KOPT-K1 (cell line): ENCODE measurements around the gene FBXL17.

Experiments
- H3K27ac ChIP-seq: fragments of 200-600 bp; sonication (generic); 2 replicates; pipeline ENCODE4 v1.5.1; 2016; ENCODE audit warnings: antibody characterized with exemption, mild to moderate bottlenecking, low read depth, low read length; ENCODE audit not compliant: poor library complexity, severe bottlenecking
- H3K36me3 ChIP-seq: fragments of 200-600 bp; sonication (generic); 2 replicates; pipeline ENCODE4 v1.5.1; 2017; ENCODE audit warnings: antibody characterized with exemption, mild to moderate bottlenecking, low read length, moderate library complexity; ENCODE audit not compliant: insufficient read depth
- H3K9me3 ChIP-seq: fragments of 200-600 bp; sonication (generic); 2 replicates; pipeline ENCODE4 v1.5.1; 2017; ENCODE audit warnings: antibody characterized with exemption, low read length, mild to moderate bottlenecking; ENCODE audit not compliant: insufficient read depth, poor library complexity, severe bottlenecking

The FBXL17 gene

GRCh38 chr5:107930891-107931290 lies 451.0 kb downstream of the FBXL17 start:
- Histone ChIP-seq H3K36me3 (no peaks in the 10 kb centered on the region), H3K9me3 (no peaks in the 10 kb centered on the region), H3K27ac (no peak overlapping the region)

- H3K27ac ChIP-seq: peak overlapping the region; percentile 37
- H3K36me3 ChIP-seq: no peaks in the 10 kb centered on the region
- H3K9me3 ChIP-seq: no peaks in the 10 kb centered on the region
Observed at GRCh38 chr5:107930092-107930491, 451.8 kb downstream of the FBXL17 start.

- Histone ChIP-seq H3K27ac (no peak overlapping the region), H3K9me3 (no peaks in the 10 kb centered on the region), H3K36me3 (no peaks in the 10 kb centered on the region)
Observed at GRCh38 chr5:107929080-107929479, 452.8 kb downstream of the FBXL17 start.

GRCh38 chr5:107926121-107926520 lies 455.8 kb downstream of the FBXL17 start:
- H3K36me3 ChIP-seq: no peaks in the 10 kb centered on the region
- H3K27ac ChIP-seq: peak overlapping the region; percentile 78
- H3K9me3 ChIP-seq: no peaks in the 10 kb centered on the region

- Histone ChIP-seq H3K9me3 (no peaks in the 10 kb centered on the region), H3K27ac (peak overlapping the region; percentile 78), H3K36me3 (no peaks in the 10 kb centered on the region)
Observed at GRCh38 chr5:107925200-107925599, 456.7 kb downstream of the FBXL17 start.

DNA sequence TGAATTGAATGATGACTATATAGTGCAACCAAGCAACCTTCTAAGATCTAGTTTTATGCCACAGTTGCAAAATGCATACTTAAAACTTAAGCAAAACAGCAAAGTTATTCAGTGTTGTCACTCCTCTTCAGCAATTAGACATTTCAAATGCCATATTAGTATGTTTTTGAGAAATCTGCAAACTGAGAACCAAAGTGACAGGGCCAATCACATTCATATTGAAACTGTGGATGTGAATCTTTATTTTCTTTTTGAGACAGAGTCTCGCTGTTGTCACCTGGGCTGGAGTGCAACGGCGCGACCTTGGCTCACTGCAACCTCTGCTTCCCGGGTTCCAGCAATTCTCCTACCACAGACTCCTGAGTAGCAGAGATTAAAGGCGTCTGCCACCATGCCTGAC lies 461.9 kb downstream of the FBXL17 start:
- H3K36me3 ChIP-seq: no peaks in the 10 kb centered on the region
- no peak overlapping the region for H3K27ac ChIP-seq
- H3K9me3 ChIP-seq: no peaks in the 10 kb centered on the region

- no peaks in the 10 kb centered on the region for H3K36me3 ChIP-seq
- H3K9me3 ChIP-seq: no peaks in the 10 kb centered on the region
- no peak overlapping the region for H3K27ac ChIP-seq
Observed at GRCh38 chr5:107919361-107919760, 462.5 kb downstream of the FBXL17 start.

DNA sequence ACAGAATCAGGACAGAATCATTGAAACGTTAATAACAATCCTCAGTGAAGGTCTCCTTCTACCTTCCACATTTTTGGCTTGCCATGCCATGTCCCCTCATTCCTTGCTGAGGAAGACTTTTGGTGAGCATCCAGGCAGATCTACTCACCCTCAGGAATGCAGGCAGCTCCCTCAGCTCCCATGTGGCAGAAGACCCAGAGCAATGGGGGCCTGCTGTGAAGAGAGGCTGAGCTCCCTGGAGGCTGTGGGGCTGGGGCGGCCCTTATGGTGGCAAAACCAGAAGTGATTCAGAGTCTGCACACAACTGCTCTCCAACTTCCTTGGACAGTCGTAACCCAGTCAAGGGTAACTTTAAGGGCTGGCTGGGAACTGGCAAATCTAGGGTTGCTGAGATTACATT lies 463.9 kb downstream of the FBXL17 start:
- no peaks in the 10 kb centered on the region for H3K9me3 ChIP-seq
- H3K27ac ChIP-seq: peak overlapping the region; percentile 86
- no peaks in the 10 kb centered on the region for H3K36me3 ChIP-seq

DNA sequence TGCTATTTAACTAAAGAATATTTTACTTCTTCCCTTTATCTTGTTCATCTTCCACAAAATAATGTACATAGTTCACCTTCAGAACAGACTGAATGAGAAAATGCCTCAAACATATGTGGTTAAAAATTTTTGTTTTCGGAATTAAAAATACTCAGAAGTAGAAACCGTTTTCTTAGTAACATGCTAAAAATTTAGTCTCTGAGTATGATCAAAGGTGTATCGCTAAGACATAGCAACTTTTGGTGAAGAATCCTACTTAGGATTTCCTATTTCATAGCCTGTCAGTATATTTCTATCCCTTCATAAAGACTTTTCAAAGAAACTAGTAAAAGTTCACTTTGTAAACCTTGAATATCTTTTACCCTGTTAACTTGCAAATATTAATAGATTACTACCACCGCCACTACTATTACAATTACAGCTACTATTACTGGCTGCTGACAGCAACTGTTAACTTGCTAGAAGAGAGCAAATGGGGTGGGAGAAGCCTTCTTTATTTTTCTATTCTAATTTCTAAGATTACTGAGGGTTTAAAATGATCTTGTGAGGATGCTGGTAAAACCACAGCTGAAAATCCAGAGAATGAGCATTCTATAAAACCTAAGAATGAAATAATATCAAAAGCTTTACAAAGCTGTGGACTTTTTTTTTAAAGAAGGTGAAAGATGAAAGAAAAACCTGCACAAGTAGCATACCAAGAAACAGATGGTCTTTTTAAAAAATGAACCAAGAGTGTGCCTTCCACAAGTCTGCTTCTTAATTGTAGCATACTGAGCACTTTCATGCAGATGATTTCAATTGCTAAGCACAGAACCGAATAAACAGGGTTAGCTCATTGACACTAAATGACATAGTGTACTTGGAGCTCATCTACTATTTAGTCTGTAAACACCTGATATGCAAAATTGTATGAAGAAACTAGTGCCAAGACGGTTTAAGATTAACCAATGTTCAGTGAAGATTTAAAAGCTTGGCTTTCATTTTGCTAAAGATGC lies 464.9 kb downstream of the FBXL17 start:
- H3K36me3 ChIP-seq: no peaks in the 10 kb centered on the region
- H3K27ac ChIP-seq: peak overlapping the region; percentile 86
- no peaks in the 10 kb centered on the region for H3K9me3 ChIP-seq

DNA sequence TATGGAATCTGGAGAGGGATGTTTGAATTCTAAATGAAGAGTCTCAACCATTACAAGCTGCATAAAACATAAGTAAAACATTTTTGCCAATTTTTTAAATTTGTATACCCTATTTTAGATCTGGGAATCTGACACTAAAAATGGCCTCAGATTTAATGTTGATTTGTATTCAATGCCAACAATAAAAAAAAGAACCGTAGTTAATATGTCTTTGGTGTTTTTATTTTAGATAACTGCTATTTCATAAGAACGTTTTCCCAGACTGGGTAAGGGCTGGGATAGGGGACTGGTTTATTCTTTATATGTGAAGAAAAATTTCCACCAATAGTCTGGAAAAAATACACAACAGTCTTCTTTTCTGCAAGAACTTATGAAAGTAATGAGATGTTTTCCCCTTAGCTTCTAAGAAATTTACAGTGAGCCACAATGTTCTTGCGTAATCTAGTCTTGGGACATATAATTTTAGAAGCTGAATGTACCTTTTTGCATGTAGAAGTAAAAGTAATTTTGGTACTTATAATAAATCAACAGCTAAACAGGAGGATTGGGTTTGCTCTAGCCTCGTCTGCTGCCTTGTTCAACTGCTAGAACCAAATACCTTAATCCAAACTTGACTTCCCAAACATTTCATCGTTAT lies 466.6 kb downstream of the FBXL17 start:
- Histone ChIP-seq H3K27ac (peak overlapping the region; percentile 86), H3K36me3 (no peaks in the 10 kb centered on the region), H3K9me3 (no peaks in the 10 kb centered on the region)

DNA sequence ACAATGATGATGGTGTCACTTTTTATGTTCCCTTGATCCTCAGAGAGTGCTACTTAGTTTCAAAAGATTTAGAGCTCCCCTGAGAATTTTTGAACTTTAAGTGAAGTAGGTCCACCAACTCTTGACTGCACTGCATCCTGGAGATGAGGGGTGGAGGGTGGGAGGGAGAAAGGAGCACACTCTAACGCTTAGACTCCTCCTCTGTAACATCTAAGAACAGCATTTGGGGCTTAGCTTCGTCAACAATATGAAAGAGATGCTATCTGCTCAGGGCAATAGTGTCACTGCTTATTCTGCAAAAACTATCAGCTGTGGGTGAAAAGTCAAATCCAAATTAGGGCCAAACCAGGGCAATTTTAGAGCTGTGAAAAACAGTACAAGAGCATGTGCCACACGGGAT lies 468.4 kb downstream of the FBXL17 start:
- H3K36me3 ChIP-seq: no peaks in the 10 kb centered on the region
- H3K9me3 ChIP-seq: no peaks in the 10 kb centered on the region
- peak overlapping the region; percentile 35 for H3K27ac ChIP-seq

DNA sequence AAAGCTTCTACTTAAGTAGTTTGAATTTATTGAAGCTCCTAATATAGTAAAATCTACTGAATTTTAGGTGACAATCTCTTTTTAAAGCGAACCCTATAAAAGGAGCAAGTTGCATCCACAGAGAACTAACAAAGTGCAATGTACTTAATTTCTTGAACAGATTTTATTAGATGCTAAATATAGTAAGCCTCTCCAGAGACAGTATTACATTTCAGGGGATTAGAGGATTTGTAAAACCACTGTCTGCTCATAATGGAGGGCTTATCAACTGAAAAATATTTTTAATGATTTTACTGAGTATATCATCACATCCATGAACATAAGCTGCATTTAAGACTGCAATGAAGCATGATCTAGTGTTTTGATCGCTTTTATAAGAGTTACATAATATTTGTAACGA lies 481.2 kb downstream of the FBXL17 start:
- Histone ChIP-seq H3K9me3 (no peaks in the 10 kb centered on the region), H3K36me3 (no peaks in the 10 kb centered on the region), H3K27ac (no peak overlapping the region)

DNA sequence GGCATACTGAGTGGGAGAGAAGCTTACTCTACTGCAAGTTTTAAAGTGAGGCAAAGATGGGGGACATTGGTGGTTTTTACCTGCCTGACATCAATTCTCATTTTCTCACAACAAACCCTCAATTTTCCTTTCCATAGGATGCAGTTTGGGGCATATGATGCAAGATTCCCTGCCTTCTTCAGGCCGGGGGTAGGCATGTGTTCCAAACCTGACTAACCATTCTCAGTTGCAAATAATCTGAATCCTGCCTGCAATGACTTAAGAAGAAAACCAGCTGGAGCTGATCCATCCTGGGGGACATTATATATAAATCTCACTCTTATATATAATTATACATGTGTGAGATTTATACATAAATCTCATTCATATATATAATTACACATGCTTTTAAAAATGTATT lies 487.5 kb downstream of the FBXL17 start:
- H3K36me3 ChIP-seq: no peaks in the 10 kb centered on the region
- H3K9me3 ChIP-seq: no peaks in the 10 kb centered on the region
- no peak overlapping the region for H3K27ac ChIP-seq

- Histone ChIP-seq H3K27ac (no peak overlapping the region), H3K9me3 (no peaks in the 10 kb centered on the region), H3K36me3 (no peaks in the 10 kb centered on the region)
Observed at GRCh38 chr5:107893642-107894041, 488.3 kb downstream of the FBXL17 start.

- Histone ChIP-seq H3K27ac (no peak overlapping the region), H3K36me3 (no peaks in the 10 kb centered on the region), H3K9me3 (no peaks in the 10 kb centered on the region)
Observed at GRCh38 chr5:107889387-107889786, 492.5 kb downstream of the FBXL17 start.
